ENCODE data around the gene NRTN. TPM values are rescaled to one million over a fixed set of nuclear protein-coding genes. Genes with fewer than 3 reads are reported as not detected.

NRTN gene
- total RNA-seq, 1 donor from 2014 or later = 1.3 TPM

GRCh38 chr19:5793188-5793587, 11.7 kb upstream of the NRTN start:
- DNase-seq (ENCODE audit: low read depth) = no peak
- H3K4me3 ChIP-seq (ENCODE audit: low read depth, low read length) = no peak overlapping the region
- peaks cover 10% of the 10 kb centered on the region for H3K36me3 ChIP-seq (ENCODE audit: control insufficient read depth, insufficient read depth, low read length)
- no peaks in the 10 kb centered on the region for H3K27me3 ChIP-seq (ENCODE audit: control insufficient read depth, insufficient read depth, low read length)
- TF ChIP-seq, protein P1, sequence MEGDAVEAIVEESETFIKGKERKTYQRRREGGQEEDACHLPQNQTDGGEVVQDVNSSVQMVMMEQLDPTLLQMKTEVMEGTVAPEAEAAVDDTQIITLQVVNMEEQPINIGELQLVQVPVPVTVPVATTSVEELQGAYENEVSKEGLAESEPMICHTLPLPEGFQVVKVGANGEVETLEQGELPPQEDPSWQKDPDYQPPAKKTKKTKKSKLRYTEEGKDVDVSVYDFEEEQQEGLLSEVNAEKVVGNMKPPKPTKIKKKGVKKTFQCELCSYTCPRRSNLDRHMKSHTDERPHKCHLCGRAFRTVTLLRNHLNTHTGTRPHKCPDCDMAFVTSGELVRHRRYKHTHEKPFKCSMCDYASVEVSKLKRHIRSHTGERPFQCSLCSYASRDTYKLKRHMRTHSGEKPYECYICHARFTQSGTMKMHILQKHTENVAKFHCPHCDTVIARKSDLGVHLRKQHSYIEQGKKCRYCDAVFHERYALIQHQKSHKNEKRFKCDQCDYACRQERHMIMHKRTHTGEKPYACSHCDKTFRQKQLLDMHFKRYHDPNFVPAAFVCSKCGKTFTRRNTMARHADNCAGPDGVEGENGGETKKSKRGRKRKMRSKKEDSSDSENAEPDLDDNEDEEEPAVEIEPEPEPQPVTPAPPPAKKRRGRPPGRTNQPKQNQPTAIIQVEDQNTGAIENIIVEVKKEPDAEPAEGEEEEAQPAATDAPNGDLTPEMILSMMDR (IDR thresholded peaks at IDR 0.05; ENCODE audit: insufficient read depth, low read length, severe bottlenecking) = no peak
- FAIRE-seq = no peak

GRCh38 chr19:5795382-5795919, 9.4 kb upstream of the NRTN start:
- DNase-seq (ENCODE audit: low read depth) (no peak), FAIRE-seq (no peak)
- TF ChIP-seq, protein P1 (IDR thresholded peaks at IDR 0.05; ENCODE audit: insufficient read depth, low read length, severe bottlenecking) = no peak
- no peak overlapping the region for H3K4me3 ChIP-seq (ENCODE audit: low read depth, low read length)
- H3K27me3 ChIP-seq (ENCODE audit: control insufficient read depth, insufficient read depth, low read length) = peaks cover 1% of the 10 kb centered on the region
- no peaks in the 10 kb centered on the region for H3K36me3 ChIP-seq (ENCODE audit: control insufficient read depth, insufficient read depth, low read length)

- Histone ChIP-seq H3K4me3 (ENCODE audit: low read depth, low read length) (no peak overlapping the region), H3K36me3 (ENCODE audit: control insufficient read depth, insufficient read depth, low read length) (no peaks in the 10 kb centered on the region), H3K27me3 (ENCODE audit: control insufficient read depth, insufficient read depth, low read length) (peaks cover 4% of the 10 kb centered on the region)
- no peak for FAIRE-seq
- TF ChIP-seq, protein P1 (IDR thresholded peaks at IDR 0.05; ENCODE audit: insufficient read depth, low read length, severe bottlenecking) = no peak
- no peak for DNase-seq (ENCODE audit: low read depth)
These were observed 6.6 kb upstream of the NRTN start for GRCh38 chr19:5798244-5798643.

DNA sequence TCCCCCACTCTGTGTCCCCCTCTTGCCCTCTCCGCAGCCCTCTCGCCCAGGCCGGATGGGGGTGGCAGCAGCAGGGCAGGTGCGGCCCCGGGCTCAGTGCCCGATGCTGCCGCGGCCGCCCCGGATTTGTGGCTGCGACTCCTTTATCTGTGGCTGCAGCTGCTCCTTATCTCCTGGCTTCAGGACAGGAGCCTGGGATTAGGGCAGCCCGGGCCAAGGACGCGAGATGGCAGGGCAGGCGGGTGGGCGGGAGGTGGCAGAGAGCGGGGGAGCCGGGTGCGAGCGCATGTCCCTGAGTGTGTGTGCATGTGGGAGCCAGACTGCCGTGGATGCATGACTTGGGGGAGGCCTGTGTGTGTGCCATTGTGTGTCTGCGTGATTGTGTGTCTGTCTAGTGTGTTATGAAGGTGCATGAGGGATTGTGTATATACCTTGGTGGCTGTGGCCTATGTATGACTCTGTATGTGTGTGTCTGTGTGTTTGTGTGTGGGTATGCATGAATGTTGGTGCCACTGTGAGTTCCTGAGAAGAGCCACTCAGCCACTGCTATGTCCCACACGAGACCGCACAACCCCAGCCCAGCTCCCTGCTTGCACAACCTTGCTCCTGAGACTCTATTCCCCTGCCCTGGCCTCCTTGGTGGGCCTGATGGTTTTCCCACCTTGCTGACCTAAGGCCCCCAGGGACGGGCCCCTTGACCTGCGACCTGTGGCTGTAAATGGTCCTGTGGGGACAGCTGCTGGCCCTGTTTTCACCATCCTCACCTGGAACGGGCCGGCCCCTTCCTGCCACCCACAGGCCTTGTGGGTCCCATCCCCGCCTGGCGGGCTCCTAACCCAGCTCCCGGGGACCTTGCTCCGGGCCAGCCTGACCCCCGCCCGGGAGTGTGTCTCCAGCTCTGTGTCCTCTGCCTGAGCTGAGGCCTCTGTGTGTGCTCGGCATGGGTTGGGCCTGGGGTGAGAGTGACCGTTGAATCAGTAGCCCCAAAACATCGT, 5.3 kb upstream of the NRTN start:
- Histone ChIP-seq H3K4me3 (ENCODE audit: low read depth, low read length) (no peak overlapping the region), H3K27me3 (ENCODE audit: control insufficient read depth, insufficient read depth, low read length) (peaks cover 4% of the 10 kb centered on the region), H3K36me3 (ENCODE audit: control insufficient read depth, insufficient read depth, low read length) (no peaks in the 10 kb centered on the region)
- no peak for DNase-seq (ENCODE audit: low read depth)
- TF ChIP-seq, protein P1 (IDR thresholded peaks at IDR 0.05; ENCODE audit: insufficient read depth, low read length, severe bottlenecking) = no peak
- FAIRE-seq = no peak

DNA sequence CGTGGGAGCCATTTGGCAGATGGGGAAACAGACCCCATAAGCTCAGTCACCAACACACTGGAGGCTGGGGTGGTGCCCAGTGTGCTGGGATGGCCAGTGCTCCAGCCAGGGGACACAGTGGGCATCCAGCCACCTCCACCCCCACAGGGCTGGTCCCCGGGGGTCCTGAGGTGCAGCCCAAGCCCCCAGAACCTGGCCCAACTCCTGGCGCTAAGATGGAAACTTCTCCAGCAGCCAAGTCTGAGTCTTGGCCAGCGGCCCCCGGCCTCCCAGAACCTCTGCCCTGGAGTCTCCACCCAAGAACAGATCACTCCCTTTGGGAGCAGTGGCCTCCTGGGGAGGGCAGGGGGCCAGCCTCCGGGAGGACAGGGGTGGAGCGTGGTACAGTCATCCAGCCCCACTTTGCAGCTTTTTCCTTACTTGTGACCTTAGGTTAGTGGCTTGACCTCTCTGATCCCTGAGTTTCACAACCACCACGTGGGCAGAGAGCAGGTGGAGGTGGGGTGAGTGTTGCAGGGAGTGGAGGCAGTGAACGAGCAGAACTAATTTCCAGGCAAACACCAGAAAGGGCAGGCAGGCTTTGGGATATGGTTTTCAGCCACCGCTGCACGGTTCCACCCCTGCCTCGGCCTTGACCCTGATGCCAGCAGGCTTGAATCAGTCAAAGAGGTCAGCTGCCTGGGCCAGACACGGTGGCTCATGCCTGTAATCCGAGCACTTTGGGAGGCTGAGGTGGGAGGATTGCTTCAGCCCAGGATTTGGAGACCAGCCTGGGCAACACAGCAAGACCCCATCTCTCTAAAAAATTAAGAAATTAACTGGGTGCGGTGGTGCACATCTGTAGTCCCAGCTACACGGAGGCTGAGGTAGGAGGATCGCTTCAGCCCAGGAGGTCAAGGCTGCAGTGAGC, 4.3 kb upstream of the NRTN start:
- FAIRE-seq (no peak), DNase-seq (ENCODE audit: low read depth) (no peak)
- H3K27me3 ChIP-seq (ENCODE audit: control insufficient read depth, insufficient read depth, low read length) = peaks cover 6% of the 10 kb centered on the region
- TF ChIP-seq, protein P1 (IDR thresholded peaks at IDR 0.05; ENCODE audit: insufficient read depth, low read length, severe bottlenecking) = no peak
- no peaks in the 10 kb centered on the region for H3K36me3 ChIP-seq (ENCODE audit: control insufficient read depth, insufficient read depth, low read length)
- H3K4me3 ChIP-seq (ENCODE audit: low read depth, low read length) = no peak overlapping the region
